Adrenal gland (tissue), 5 donors: Measurements from ENCODE around the gene PYY.

ENCODE experiments used
- CTCF ChIP-seq, 6 experiments: fragments of 450-650 bp in 4 of 6; fragments of 200-600 bp in 2 of 6; sonication (generic) in 1 of 6; IDR thresholded peaks; 1 replicate in 5 of 6; 2 replicates in 1 of 6; pipeline versions ENCODE4 v1.5.1 to v1.8.0; 2016 to 2021; ENCODE audit warnings: antibody characterized with exemption in 6 of 6, mild to moderate bottlenecking in 2 of 6, moderate library complexity in 1 of 6
- POLR2A ChIP-seq, 2 donors: fragments of 450-650 bp; IDR thresholded peaks; one replicate each; pipeline ENCODE4 v1.6.1; 2017; ENCODE audit warnings: antibody characterized with exemption in 2 of 2, mild to moderate bottlenecking in 2 of 2, moderate library complexity in 1 of 2
- donor health status: DM: no; HTN: no; CAD: no.

- TF ChIP-seq CTCF (IDR thresholded peaks at IDR 0.05) (no peak), POLR2A (IDR thresholded peaks at IDR 0.05) (no peak)
Observed at GRCh38 chr17:43927060-43927864, 26.5 kb downstream of the PYY start.
